ENCODE data around the gene SLC45A2.

GRCh38 chr5:33938507-33938796, 46.0 kb downstream of the SLC45A2 start:
- no peak for TF ChIP-seq CREB1 (IDR thresholded peaks at IDR 0.05; ENCODE audit: low read depth)
- TF ChIP-seq ZBTB7A (IDR thresholded peaks at IDR 0.05; ENCODE audit: low read depth), result no peak
